ENCODE measurements around the gene SHISA9. TPM values are rescaled to one million over a fixed set of nuclear protein-coding genes. Genes with fewer than 3 reads are reported as not detected.

The SHISA9 gene
- total RNA-seq, 1 experiment from 2014 or later, result not detected

DNA sequence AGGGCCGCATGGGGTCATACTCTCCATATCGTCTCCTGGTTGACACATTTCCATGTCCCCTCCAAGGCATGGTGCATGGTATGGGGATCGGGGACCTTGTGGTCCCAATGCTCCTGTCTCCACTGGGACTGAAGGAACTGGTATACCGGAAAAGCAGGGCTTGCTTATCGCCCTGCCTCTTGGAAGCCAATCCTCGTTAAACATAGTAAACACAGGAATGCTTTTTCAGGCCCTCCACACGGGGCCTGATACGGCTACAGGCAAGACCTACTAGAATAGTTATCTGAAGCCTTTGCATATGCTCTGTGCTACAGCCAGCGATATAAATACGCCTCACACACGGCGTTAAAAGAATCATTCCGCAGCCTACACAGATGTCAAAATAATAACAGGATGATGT is 159.5 kb downstream of the SHISA9 start:
- Histone ChIP-seq H3K79me2 (ENCODE audit: insufficient read depth, low read length) (no peaks in the 10 kb centered on the region), H3K9me2 (ENCODE audit: insufficient read depth) (no peaks in the 10 kb centered on the region), H3K4me3 (replicated peaks in 1 of 2; ENCODE audit: low read depth in 1 of 2, low read length in 2 of 2) (no peak overlapping the region), H3K27ac (ENCODE audit: low read depth, low read length) (no peak overlapping the region), H3K27me3 (ENCODE audit: insufficient read depth, low read length) (no peaks in the 10 kb centered on the region), H3K4me2 (ENCODE audit: low read length) (no peak overlapping the region), H3K4me1 (ENCODE audit: control insufficient read depth in 1 of 2, insufficient read depth in 2 of 2, low read length in 2 of 2) (no peaks in the 10 kb centered on the region), H4K20me1 (ENCODE audit: insufficient read depth) (no peaks in the 10 kb centered on the region), H3K36me3 (ENCODE audit: control insufficient read depth in 1 of 2, insufficient read depth in 2 of 2, low read length in 2 of 2) (no peaks in the 10 kb centered on the region), H3K9ac (ENCODE audit: low read length) (no peak overlapping the region), H3K9me3 (ENCODE audit: control insufficient read depth in 1 of 2, insufficient read depth in 1 of 2, low read depth in 1 of 2, low read length in 2 of 2) (no peaks in the 10 kb centered on the region), H2AFZ (ENCODE audit: low read depth, low read length, poor library complexity, severe bottlenecking) (no peak overlapping the region)
- ChIA-PET RAD21 (ENCODE audit: low non-redundant PET in 1 of 2, low total read pairs in 2 of 2, uncharacterized antibody in 2 of 2, unreplicated experiment in 2 of 2) (no interaction called here), POLR2A (no interaction called here), CTCF (no interaction called here)
- no TSS peak for BruUV-seq (replicated peaks)
- no peak for DNase-seq (ENCODE audit: low read depth, low spot score)
- TF ChIP-seq YY1 (IDR thresholded peaks at IDR 0.05; ENCODE audit: extremely low read depth, insufficient replicate concordance, low read depth, low read length), result no peak
- TF ChIP-seq FOSL1 (IDR thresholded peaks at IDR 0.05; ENCODE audit: low read depth), result no peak
- ATAC-seq, result no peak
- intact Hi-C loops (cut with micrococcal nuclease), result no loop called here

DNA sequence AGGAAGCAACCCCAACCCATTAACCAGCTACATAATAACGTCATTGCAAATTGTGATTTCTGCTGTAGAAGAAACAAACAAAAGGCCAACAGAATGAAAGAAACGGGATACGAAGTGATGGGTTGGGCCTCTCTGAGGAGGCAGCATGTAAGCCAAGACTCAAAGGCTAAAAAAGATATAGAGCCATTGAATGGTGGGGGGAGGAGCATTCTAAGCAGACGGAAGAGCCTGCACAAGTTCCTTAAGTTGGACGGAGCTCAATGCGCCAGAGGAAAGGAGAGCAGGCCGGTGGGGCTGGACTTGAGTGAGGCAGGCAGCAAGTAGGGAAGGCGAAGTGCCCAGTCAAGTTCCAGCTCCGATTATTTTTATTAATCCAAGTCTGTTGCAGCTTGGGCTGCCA is 160.3 kb downstream of the SHISA9 start:
- no peak for ATAC-seq
- Histone ChIP-seq H3K79me2 (ENCODE audit: insufficient read depth, low read length) (no peaks in the 10 kb centered on the region), H3K27me3 (ENCODE audit: insufficient read depth, low read length) (no peaks in the 10 kb centered on the region), H3K4me1 (ENCODE audit: control insufficient read depth in 1 of 2, insufficient read depth in 2 of 2, low read length in 2 of 2) (no peaks in the 10 kb centered on the region), H4K20me1 (ENCODE audit: insufficient read depth) (no peaks in the 10 kb centered on the region), H3K36me3 (ENCODE audit: control insufficient read depth in 1 of 2, insufficient read depth in 2 of 2, low read length in 2 of 2) (no peaks in the 10 kb centered on the region), H3K9me3 (ENCODE audit: control insufficient read depth in 1 of 2, insufficient read depth in 1 of 2, low read depth in 1 of 2, low read length in 2 of 2) (no peaks in the 10 kb centered on the region), H3K9me2 (ENCODE audit: insufficient read depth) (no peaks in the 10 kb centered on the region), H3K27ac (ENCODE audit: low read depth, low read length) (no peak overlapping the region), H2AFZ (ENCODE audit: low read depth, low read length, poor library complexity, severe bottlenecking) (no peak overlapping the region), H3K4me2 (ENCODE audit: low read length) (no peak overlapping the region), H3K4me3 (replicated peaks in 1 of 2; ENCODE audit: low read depth in 1 of 2, low read length in 2 of 2) (no peak overlapping the region), H3K9ac (ENCODE audit: low read length) (no peak overlapping the region)
- ChIA-PET POLR2A (no interaction called here), RAD21 (ENCODE audit: low non-redundant PET in 1 of 2, low total read pairs in 2 of 2, uncharacterized antibody in 2 of 2, unreplicated experiment in 2 of 2) (no interaction called here), CTCF (no interaction called here)
- TF ChIP-seq, protein P1, sequence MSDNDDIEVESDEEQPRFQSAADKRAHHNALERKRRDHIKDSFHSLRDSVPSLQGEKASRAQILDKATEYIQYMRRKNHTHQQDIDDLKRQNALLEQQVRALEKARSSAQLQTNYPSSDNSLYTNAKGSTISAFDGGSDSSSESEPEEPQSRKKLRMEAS (IDR thresholded peaks at IDR 0.05), result no peak
- TF ChIP-seq ELF1 (IDR thresholded peaks at IDR 0.05; ENCODE audit: borderline replicate concordance, low read depth) (no peak), SIN3A (IDR thresholded peaks at IDR 0.05; ENCODE audit: low read depth) (no peak), TCF7L2 (IDR thresholded peaks at IDR 0.05; ENCODE audit: borderline replicate concordance, extremely low read depth, insufficient read depth, insufficient read length) (no peak), POLR2AphosphoS5 (IDR thresholded peaks at IDR 0.05; ENCODE audit: low read depth, low read length) (no peak), CBX3 (IDR thresholded peaks at IDR 0.05; ENCODE audit: low read depth) (no peak), ZFX (IDR thresholded peaks at IDR 0.05) (no peak)
- TF ChIP-seq, protein P2, sequence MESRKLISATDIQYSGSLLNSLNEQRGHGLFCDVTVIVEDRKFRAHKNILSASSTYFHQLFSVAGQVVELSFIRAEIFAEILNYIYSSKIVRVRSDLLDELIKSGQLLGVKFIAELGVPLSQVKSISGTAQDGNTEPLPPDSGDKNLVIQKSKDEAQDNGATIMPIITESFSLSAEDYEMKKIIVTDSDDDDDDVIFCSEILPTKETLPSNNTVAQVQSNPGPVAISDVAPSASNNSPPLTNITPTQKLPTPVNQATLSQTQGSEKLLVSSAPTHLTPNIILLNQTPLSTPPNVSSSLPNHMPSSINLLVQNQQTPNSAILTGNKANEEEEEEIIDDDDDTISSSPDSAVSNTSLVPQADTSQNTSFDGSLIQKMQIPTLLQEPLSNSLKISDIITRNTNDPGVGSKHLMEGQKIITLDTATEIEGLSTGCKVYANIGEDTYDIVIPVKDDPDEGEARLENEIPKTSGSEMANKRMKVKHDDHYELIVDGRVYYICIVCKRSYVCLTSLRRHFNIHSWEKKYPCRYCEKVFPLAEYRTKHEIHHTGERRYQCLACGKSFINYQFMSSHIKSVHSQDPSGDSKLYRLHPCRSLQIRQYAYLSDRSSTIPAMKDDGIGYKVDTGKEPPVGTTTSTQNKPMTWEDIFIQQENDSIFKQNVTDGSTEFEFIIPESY (IDR thresholded peaks at IDR 0.05; ENCODE audit: extremely low read depth, insufficient replicate concordance, low read length), result no peak
- BruUV-seq (replicated peaks), result no TSS peak
- intact Hi-C loops (cut with micrococcal nuclease), result no loop called here
- DNase-seq (ENCODE audit: low read depth, low spot score), result no peak
